Measurements from ENCODE around the gene BAMBI.
"Not testable (repeated sequence)": the region's sequence is repeated elsewhere in the genome, so short reads cannot be mapped to it uniquely, and the experiment has no call there.

BAMBI gene

GRCh38 chr10:28638392-28638791 lies 38.9 kb upstream of the BAMBI start:
- TF ChIP-seq, protein P1, sequence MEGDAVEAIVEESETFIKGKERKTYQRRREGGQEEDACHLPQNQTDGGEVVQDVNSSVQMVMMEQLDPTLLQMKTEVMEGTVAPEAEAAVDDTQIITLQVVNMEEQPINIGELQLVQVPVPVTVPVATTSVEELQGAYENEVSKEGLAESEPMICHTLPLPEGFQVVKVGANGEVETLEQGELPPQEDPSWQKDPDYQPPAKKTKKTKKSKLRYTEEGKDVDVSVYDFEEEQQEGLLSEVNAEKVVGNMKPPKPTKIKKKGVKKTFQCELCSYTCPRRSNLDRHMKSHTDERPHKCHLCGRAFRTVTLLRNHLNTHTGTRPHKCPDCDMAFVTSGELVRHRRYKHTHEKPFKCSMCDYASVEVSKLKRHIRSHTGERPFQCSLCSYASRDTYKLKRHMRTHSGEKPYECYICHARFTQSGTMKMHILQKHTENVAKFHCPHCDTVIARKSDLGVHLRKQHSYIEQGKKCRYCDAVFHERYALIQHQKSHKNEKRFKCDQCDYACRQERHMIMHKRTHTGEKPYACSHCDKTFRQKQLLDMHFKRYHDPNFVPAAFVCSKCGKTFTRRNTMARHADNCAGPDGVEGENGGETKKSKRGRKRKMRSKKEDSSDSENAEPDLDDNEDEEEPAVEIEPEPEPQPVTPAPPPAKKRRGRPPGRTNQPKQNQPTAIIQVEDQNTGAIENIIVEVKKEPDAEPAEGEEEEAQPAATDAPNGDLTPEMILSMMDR (IDR thresholded peaks at IDR 0.05; ENCODE audit: insufficient read depth, low read depth, low read length, missing control alignments), result no peak
- DNase-seq (ENCODE audit: low read depth), result no peak
- H3K4me3 ChIP-seq (ENCODE audit: low read length), result no peak overlapping the region

GRCh38 chr10:28640551-28640950 lies 36.8 kb upstream of the BAMBI start:
- TF ChIP-seq, protein P1 (IDR thresholded peaks at IDR 0.05; ENCODE audit: insufficient read depth, low read depth, low read length, missing control alignments), result no peak
- no peak for DNase-seq (ENCODE audit: low read depth)

DNA sequence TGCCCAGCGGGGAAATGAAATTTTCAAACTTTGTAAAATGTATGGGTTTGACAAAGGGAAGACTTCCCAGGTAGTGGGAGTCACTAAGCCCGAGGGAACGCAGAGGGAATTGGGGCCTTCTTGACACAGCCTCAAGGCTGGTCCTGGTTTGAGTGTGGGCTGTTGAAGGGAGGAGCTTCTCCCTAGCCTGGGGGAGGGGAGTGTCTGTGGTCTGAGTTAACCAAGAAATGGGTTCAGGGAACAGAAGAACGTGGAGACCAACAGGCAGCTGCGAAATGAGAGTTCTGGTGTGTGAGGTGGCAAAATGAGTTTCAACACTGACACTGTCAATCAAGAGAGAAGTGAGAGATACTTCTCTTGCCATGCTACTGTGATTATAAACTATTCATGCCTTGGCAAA lies 32.7 kb upstream of the BAMBI start:
- TF ChIP-seq, protein P1 (IDR thresholded peaks at IDR 0.05; ENCODE audit: insufficient read depth, low read depth, low read length, missing control alignments), result no peak
- H3K4me3 ChIP-seq (ENCODE audit: low read length), result no peak overlapping the region
- DNase-seq (ENCODE audit: low read depth), result no peak

More at GRCh38 chr10:28640551-28640950, 36.8 kb upstream of the BAMBI start:
- H3K4me3 ChIP-seq (ENCODE audit: low read length), result no peak overlapping the region

DNA sequence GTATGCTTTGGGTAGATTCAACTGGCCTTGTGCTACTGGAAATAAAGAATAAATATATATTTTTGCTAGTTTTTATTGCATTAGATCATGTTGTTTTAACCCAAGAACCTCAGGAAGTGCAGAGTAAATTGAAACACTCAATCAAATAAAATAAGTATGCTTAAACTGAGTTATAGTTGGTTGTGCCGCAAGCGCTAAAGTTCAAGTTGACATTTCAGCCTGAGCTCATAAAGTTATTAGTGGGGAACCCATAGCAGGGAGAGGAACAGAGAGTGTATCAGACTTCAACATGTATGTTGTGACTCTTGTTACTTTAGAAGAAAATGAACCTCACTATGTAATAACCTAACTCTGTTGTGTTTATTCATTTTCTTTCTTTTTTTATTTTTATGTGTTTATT lies 25.2 kb upstream of the BAMBI start:
- no peak for DNase-seq (ENCODE audit: low read depth)
- TF ChIP-seq, protein P1 (IDR thresholded peaks at IDR 0.05; ENCODE audit: insufficient read depth, low read depth, low read length, missing control alignments), result no peak
- no peak overlapping the region for H3K4me3 ChIP-seq (ENCODE audit: low read length)

DNA sequence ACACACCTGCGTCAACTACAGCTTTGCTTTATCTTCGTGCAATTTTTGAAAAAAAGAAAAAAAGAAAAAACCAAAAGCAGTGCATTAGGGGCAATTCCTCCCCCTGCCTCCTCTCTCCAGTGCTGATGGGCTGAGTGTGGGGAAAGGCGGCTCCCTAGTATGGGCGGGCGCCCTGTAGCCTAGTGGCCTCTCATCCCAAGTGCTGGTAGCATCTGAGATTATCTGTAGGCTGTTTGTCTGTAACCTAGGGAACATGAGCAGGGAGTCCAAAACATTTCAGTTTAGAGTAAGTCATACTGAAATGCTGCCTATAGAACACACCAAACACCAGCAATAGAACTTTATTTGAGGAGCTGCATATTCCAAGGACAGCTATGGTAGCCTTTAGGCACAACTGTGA lies 24.6 kb upstream of the BAMBI start:
- TF ChIP-seq, protein P1 (IDR thresholded peaks at IDR 0.05; ENCODE audit: insufficient read depth, low read depth, low read length, missing control alignments), result no peak
- no peak for DNase-seq (ENCODE audit: low read depth)
- no peak overlapping the region for H3K4me3 ChIP-seq (ENCODE audit: low read length)

DNA sequence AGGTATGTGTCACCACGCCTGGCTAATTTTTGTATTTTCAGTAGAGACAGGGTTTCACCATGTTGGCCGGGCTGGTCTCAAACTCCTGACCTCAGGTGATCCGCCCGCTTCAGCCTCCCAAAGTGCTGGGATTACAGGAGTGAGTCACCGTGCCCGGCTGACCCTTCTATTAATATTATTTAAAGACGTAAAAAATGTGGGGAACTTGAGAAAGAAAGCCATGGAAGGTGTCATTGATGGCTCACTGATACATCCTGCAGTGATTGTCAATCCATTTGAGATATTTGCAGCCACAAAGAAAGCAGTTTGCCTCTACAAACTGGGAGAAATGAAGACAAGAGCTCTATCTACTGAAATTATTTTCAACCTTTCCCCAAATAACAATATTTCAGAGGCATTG lies 18.5 kb upstream of the BAMBI start:
- DNase-seq (ENCODE audit: low read depth); H3K4me3 ChIP-seq (ENCODE audit: low read length): not testable (repeated sequence)

DNA sequence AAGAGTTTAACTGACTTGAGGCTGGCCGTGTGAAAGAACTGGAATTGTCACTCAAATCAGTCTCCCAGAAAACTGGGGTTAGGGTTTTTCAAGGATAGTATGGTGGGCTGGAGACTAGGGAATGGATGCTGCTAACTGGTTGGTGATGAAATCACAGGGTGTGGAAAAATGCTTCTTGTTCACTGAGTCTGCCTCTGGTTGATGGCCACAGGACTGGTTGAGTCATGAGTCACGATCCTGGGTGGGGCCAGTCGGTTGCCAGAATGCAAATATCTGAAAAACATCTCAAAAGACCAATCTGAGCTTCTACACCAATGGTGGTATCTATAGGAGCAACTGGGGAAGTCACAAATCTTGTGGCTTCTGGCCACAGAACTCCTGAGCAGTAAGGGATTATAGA lies 16.3 kb upstream of the BAMBI start:
- no peak overlapping the region for H3K4me3 ChIP-seq (ENCODE audit: low read length)
- TF ChIP-seq, protein P1 (IDR thresholded peaks at IDR 0.05; ENCODE audit: insufficient read depth, low read depth, low read length, missing control alignments), result no peak
- peak; percentile 80 for DNase-seq (ENCODE audit: low read depth)
